ENCODE results near the gene SPRED3.
A peak's percentile ranks its signal among the peaks of the same experiment; 100 is the strongest.
"Not testable (repeated sequence)": the region's sequence is repeated elsewhere in the genome, so short reads cannot be mapped to it uniquely, and the experiment has no call there.

SPRED3 gene

DNA sequence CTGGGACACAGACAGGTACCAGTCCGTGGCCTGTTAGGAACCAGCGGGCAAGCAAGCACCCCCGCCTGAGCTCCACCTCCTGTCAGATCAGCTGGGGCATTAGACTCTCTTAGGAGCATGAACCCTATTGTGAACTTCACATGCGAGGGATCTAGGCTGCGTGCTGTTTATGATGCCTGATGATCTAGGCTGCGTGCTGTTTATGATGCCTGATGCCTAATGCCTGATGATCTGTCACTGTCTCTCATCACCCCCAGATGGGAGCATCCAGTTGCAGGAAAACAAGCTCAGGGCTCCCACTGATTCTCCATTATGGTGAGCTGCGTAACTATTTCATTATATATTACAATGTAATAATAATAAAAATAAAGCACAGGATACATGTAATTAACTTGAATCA lies 33.9 kb downstream of the SPRED3 start:
- DNase-seq (ENCODE audit: low read depth, low spot score): no peak
- no peaks in the 10 kb centered on the region for H3K36me3 ChIP-seq (ENCODE audit: insufficient read depth, insufficient read length, low read length)
- peaks cover 4% of the 10 kb centered on the region for H3K27me3 ChIP-seq (ENCODE audit: insufficient read depth, insufficient read length)
- no peak for TF ChIP-seq SUZ12 (IDR thresholded peaks at IDR 0.05; ENCODE audit: extremely low read depth, insufficient read depth, insufficient read length)
- TF ChIP-seq YY1 (IDR thresholded peaks at IDR 0.05; ENCODE audit: insufficient read depth, insufficient read length): no peak
- no peak for TF ChIP-seq ZNF274 (IDR thresholded peaks at IDR 0.05; ENCODE audit: low read depth, low read length)
- peaks cover 7% of the 10 kb centered on the region for H3K4me1 ChIP-seq (ENCODE audit: insufficient read depth, insufficient read length)
- H3K4me3 ChIP-seq (ENCODE audit: insufficient read length, low read depth): no peak overlapping the region
- no peak overlapping the region for H3K9ac ChIP-seq (ENCODE audit: insufficient read length, low read depth)
- H3K9me3 ChIP-seq (ENCODE audit: insufficient read depth, low read length): no peaks in the 10 kb centered on the region

DNA sequence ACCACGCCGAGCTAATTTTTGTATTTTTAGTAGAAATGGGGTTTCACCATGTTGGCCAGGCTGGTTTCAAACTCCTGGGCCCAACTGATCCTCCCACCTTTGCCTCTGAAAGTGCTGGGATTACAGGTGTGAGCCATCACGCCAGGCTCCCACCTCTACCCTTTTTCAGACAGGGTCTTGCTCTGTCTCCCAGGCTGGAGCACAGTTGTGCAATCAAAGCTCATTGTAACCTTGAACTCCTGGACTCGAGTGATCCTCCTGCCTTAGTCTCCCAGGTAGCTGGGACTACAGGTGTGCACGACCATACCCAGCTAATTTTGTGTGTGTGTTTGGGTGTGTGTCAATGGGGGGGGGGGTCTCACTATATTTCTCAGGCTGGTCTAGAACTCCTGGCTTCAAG lies 35.8 kb downstream of the SPRED3 start:
- H3K9me3 ChIP-seq (ENCODE audit: insufficient read depth, low read length): no peaks in the 10 kb centered on the region
- H3K27me3 ChIP-seq (ENCODE audit: insufficient read depth, insufficient read length): no peaks in the 10 kb centered on the region
- DNase-seq (ENCODE audit: low read depth, low spot score): no peak
- no peak overlapping the region for H3K9ac ChIP-seq (ENCODE audit: insufficient read length, low read depth)
- no peak for TF ChIP-seq SUZ12 (IDR thresholded peaks at IDR 0.05; ENCODE audit: extremely low read depth, insufficient read depth, insufficient read length)
- no peak for TF ChIP-seq ZNF274 (IDR thresholded peaks at IDR 0.05; ENCODE audit: low read depth, low read length)
- no peak for TF ChIP-seq YY1 (IDR thresholded peaks at IDR 0.05; ENCODE audit: insufficient read depth, insufficient read length)
- no peak overlapping the region for H3K4me3 ChIP-seq (ENCODE audit: insufficient read length, low read depth)
- peaks cover 7% of the 10 kb centered on the region for H3K4me1 ChIP-seq (ENCODE audit: insufficient read depth, insufficient read length)
- no peaks in the 10 kb centered on the region for H3K36me3 ChIP-seq (ENCODE audit: insufficient read depth, insufficient read length, low read length)

DNA sequence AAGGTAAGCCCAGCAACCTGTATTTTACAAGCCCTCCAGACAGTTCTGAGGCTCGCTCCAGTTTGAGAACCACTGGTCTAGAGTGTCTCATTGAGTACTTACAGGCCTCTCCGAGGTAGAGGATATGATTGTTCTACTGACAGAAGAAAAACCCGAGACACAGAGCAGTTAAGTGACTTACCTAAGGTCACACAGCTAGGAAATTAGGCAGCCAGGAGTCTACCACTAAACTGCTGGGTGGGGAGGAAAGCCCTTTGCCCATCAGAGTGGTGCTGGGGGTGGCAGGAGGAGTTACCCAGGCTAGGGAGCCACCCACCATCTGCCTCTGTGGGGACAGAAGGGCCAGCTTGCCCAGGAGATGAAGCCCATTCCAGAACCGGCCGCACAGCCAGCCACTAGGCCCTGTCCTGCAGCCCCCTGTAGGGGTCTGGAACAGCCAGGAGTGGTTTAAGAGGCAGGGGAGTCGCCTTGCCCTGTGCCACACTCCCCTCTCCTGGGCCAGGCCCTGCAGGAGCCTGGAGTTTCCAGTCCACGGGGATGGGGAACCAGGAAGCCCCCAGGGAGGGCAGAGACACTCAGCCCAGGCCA lies 36.8 kb downstream of the SPRED3 start:
- H3K4me1 ChIP-seq (ENCODE audit: insufficient read depth, insufficient read length): peaks cover 7% of the 10 kb centered on the region
- H3K9me3 ChIP-seq (ENCODE audit: insufficient read depth, low read length): no peaks in the 10 kb centered on the region
- peak overlapping the region; percentile 63 for H3K9ac ChIP-seq (ENCODE audit: insufficient read length, low read depth)
- DNase-seq (ENCODE audit: low read depth, low spot score): no peak
- peak overlapping the region; percentile 5 for H3K4me3 ChIP-seq (ENCODE audit: insufficient read length, low read depth)
- no peaks in the 10 kb centered on the region for H3K36me3 ChIP-seq (ENCODE audit: insufficient read depth, insufficient read length, low read length)
- TF ChIP-seq SUZ12 (IDR thresholded peaks at IDR 0.05; ENCODE audit: extremely low read depth, insufficient read depth, insufficient read length): no peak
- TF ChIP-seq YY1 (IDR thresholded peaks at IDR 0.05; ENCODE audit: insufficient read depth, insufficient read length): no peak
- no peak for TF ChIP-seq ZNF274 (IDR thresholded peaks at IDR 0.05; ENCODE audit: low read depth, low read length)
- H3K27me3 ChIP-seq (ENCODE audit: insufficient read depth, insufficient read length): no peaks in the 10 kb centered on the region

DNA sequence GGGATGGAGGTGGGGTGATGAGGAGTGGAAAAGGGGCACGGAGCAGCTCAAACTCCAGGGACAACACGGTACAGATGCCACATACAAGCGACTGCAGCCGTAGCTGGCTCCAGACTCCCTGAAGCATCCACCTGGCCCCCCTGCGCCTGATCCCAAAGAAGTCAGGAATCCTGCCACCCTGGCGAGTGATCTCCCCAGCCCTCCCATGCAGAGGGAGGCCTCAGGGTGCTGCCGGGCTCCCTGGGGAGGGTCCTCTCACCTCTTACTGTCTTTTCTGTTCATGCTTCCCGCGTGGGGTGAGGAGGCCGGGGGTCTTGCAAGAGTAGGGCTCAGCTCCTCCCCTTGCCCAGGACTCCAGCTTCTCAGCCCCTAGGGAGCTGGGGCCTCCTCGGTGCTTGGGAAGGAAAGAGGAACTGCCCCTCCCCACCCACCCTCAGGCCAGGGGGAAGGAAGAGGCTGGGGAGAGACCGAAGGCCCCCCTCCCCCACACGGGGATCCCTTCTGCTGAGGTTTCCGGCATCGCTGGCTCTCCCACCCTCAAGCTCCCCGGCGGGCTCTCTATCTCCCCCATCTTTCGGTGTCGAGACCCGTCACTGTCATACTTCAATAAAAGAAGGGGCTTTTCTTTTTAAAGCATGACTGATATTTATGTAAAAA lies 37.4 kb downstream of the SPRED3 start, which contains the start of gene RASGRP4:
TSS of gene RASGRP4 (minus strand) at position 410 of the 657 bp plus-strand sequence. CDS start at position 282, 128 bp downstream.
- no peak for DNase-seq (ENCODE audit: low read depth, low spot score)
- TF ChIP-seq ZNF274 (IDR thresholded peaks at IDR 0.05; ENCODE audit: low read depth, low read length): no peak
- TF ChIP-seq YY1 (IDR thresholded peaks at IDR 0.05; ENCODE audit: insufficient read depth, insufficient read length): no peak
- TF ChIP-seq SUZ12 (IDR thresholded peaks at IDR 0.05; ENCODE audit: extremely low read depth, insufficient read depth, insufficient read length): no peak
- H3K9me3 ChIP-seq (ENCODE audit: insufficient read depth, low read length): no peaks in the 10 kb centered on the region
- peak within 1 kb of the TSS; percentile 63 for H3K9ac ChIP-seq (ENCODE audit: insufficient read length, low read depth)
- no peaks in the 10 kb centered on the region for H3K36me3 ChIP-seq (ENCODE audit: insufficient read depth, insufficient read length, low read length)
- H3K4me3 ChIP-seq (ENCODE audit: insufficient read length, low read depth): peak within 1 kb of the TSS; percentile 5
- no peaks in the 10 kb centered on the region for H3K27me3 ChIP-seq (ENCODE audit: insufficient read depth, insufficient read length)
- peaks cover 7% of the 10 kb centered on the region for H3K4me1 ChIP-seq (ENCODE audit: insufficient read depth, insufficient read length)

DNA sequence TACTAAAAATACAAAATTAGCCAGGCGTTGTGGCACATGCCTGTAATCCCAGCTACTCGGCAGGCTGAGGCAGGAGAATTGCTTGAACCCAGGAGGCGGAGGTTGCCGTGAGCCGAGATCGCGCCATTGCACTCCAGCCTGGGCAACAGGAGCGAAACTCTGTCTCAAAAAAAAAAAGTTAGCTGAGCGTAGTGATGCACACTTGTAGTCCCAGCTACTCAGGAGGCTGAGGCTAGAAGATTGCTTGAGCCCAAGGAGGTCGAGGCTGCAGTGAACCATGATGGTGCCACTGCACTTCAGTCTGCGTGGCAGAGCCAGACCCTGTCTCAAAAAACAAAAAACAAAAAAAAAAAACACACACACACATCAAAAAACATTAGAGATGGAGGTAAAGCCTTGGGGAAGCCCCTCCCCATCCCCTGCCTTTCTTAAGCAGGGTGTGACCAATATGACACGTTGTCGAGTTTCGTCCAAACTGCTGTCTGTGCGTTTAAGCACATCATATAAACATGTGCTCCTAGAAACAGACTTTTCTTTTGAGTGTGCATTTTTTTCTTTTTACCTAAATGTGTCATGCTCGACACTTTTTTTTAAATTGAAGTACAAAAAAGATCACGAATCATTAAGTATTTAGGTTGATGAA lies 38.7 kb downstream of the SPRED3 start:
- H3K4me1 ChIP-seq (ENCODE audit: insufficient read depth, insufficient read length); H3K9me3 ChIP-seq (ENCODE audit: insufficient read depth, low read length); H3K4me3 ChIP-seq (ENCODE audit: insufficient read length, low read depth); DNase-seq (ENCODE audit: low read depth, low spot score); H3K27me3 ChIP-seq (ENCODE audit: insufficient read depth, insufficient read length); H3K36me3 ChIP-seq (ENCODE audit: insufficient read depth, insufficient read length, low read length); H3K9ac ChIP-seq (ENCODE audit: insufficient read length, low read depth): not testable (repeated sequence)

DNA sequence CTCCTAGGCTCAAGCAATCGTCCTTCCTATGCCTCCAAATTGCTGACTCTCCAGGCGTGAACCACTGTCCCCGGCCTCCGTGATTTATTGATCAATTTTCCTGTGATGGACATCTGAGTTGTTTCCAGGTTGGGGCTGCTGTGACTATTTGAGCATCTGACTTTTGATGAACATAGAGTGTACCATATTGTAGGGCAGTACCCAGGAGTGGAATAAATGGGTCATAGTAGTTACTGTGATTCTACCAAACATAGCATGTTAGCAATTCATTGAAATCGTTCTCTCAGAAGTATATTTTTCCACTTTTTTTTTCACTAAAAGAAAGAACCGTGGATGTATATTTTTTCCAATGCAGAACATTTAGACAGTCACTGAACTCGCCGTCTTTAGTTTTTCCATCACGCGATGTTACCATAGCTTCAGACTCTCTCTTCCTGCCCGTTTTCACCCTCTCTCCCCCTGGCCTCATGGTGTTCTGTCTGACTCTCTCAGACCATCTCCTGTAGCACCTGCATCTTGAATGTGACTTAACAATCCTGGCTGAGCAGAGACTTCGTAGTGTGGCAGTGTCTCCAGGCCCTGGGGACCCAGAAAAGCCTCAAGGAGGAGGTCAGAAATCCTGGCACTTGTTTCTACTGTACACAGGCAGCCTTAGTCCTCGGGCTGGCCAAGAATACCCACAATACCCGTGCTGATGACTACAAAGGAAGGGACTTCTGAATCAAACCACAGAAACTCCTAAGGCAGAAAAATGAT lies 40.7 kb downstream of the SPRED3 start:
- Histone ChIP-seq H3K4me3 (ENCODE audit: insufficient read length, low read depth) (no peak overlapping the region), H3K4me1 (ENCODE audit: insufficient read depth, insufficient read length) (peaks cover 7% of the 10 kb centered on the region), H3K9me3 (ENCODE audit: insufficient read depth, low read length) (no peaks in the 10 kb centered on the region), H3K27me3 (ENCODE audit: insufficient read depth, insufficient read length) (peaks cover 3% of the 10 kb centered on the region), H3K9ac (ENCODE audit: insufficient read length, low read depth) (no peak overlapping the region), H3K36me3 (ENCODE audit: insufficient read depth, insufficient read length, low read length) (no peaks in the 10 kb centered on the region)
- no peak for TF ChIP-seq SUZ12 (IDR thresholded peaks at IDR 0.05; ENCODE audit: extremely low read depth, insufficient read depth, insufficient read length)
- no peak for TF ChIP-seq ZNF274 (IDR thresholded peaks at IDR 0.05; ENCODE audit: low read depth, low read length)
- no peak for TF ChIP-seq YY1 (IDR thresholded peaks at IDR 0.05; ENCODE audit: insufficient read depth, insufficient read length)
- no peak for DNase-seq (ENCODE audit: low read depth, low spot score)

DNA sequence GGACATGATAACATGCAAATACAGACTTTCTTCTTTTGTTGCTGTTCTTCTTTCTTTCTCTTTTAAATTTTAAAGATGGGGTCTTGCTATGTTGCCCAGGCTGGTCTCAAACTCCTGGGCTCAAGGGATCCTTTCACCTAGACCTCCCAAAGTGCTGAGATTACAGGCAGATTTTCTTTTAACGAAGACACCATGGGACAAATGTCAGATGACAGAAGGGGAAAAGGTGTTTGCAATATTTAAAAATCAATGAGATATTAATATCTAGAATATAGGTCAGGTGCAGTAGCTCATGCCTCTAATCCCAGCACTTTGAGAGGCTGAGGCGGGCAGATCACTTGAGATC lies 41.3 kb downstream of the SPRED3 start:
- Histone ChIP-seq H3K9me3 (ENCODE audit: insufficient read depth, low read length) (no peaks in the 10 kb centered on the region), H3K9ac (ENCODE audit: insufficient read length, low read depth) (no peak overlapping the region), H3K4me3 (ENCODE audit: insufficient read length, low read depth) (no peak overlapping the region), H3K4me1 (ENCODE audit: insufficient read depth, insufficient read length) (peaks cover 7% of the 10 kb centered on the region), H3K27me3 (ENCODE audit: insufficient read depth, insufficient read length) (peaks cover 3% of the 10 kb centered on the region), H3K36me3 (ENCODE audit: insufficient read depth, insufficient read length, low read length) (no peaks in the 10 kb centered on the region)
- DNase-seq (ENCODE audit: low read depth, low spot score): no peak
- no peak for TF ChIP-seq YY1 (IDR thresholded peaks at IDR 0.05; ENCODE audit: insufficient read depth, insufficient read length)
- TF ChIP-seq ZNF274 (IDR thresholded peaks at IDR 0.05; ENCODE audit: low read depth, low read length): no peak
- no peak for TF ChIP-seq SUZ12 (IDR thresholded peaks at IDR 0.05; ENCODE audit: extremely low read depth, insufficient read depth, insufficient read length)

All from NT2/D1 (cell line).